WTC11 (cell line): ENCODE measurements around the gene TMEM52. TPM values are rescaled to one million over a fixed set of nuclear protein-coding genes. Genes with fewer than 3 reads are reported as not detected.
"Not testable (repeated sequence)": the region's sequence is repeated elsewhere in the genome, so short reads cannot be mapped to it uniquely, and the experiment has no call there.

Source experiments
- ATAC-seq: fragments of 200-7000 bp; cut with Tn5 transposase; 2 replicates; pipeline ENCODE4 v1.10.0; 2021; ENCODE audit warnings: mild to moderate bottlenecking, moderate library complexity
- CTCF ChIA-PET: fragments of 300-600 bp; sonication (Branson Sonifier 250); formaldehyde crosslinking; loops from one replicate; lab custom pipeline; 2021; ENCODE audit warnings: antibody characterized with exemption; lab: Charles Lee
- POLR2A ChIA-PET: fragments of 350-600 bp; sonication (Branson Sonifier 250); formaldehyde crosslinking; loops from one replicate; lab custom pipeline; 2021; ENCODE audit warnings: antibody characterized with exemption; lab: Charles Lee
- DNase-seq: peaks from one replicate; pipeline ENCODE4 v3.0.0; 2021; ENCODE audit warnings: low spot score
- H3K27ac Mint-ChIP-seq: 2 replicates; pipeline ENCODE4 v1.8.0; 2021; ENCODE audit warnings: mixed read lengths
- H3K27me3 Mint-ChIP-seq: 2 replicates; pipeline ENCODE4 v1.8.0; 2021; ENCODE audit warnings: low read depth, mild to moderate bottlenecking, moderate library complexity, mixed read lengths
- H3K36me3 Mint-ChIP-seq: 2 replicates; pipeline ENCODE4 v1.8.0; 2021; ENCODE audit warnings: mixed read lengths
- H3K4me1 Mint-ChIP-seq: 2 replicates; pipeline ENCODE4 v1.8.0; 2022; ENCODE audit warnings: mixed read lengths
- H3K4me3 Mint-ChIP-seq: 2 replicates; pipeline ENCODE4 v1.8.0; 2021; ENCODE audit warnings: mild to moderate bottlenecking, moderate library complexity, mixed read lengths
- H3K9me3 Mint-ChIP-seq: 2 replicates; pipeline ENCODE4 v1.8.0; 2021; ENCODE audit warnings: mixed read lengths
- ATF1 ChIP-seq: sonication (generic); formaldehyde crosslinking; IDR thresholded peaks from 2 replicates; pipeline ENCODE4 v1.8.1; 2023; ENCODE audit warnings: mild to moderate bottlenecking, moderate library complexity, missing genetic modification reagents
- CBFB ChIP-seq: sonication (generic); formaldehyde crosslinking; IDR thresholded peaks from 2 replicates; pipeline ENCODE4 v1.8.1; 2022; ENCODE audit warnings: mild to moderate bottlenecking, low read depth, missing genetic modification reagents
- CDX4 ChIP-seq: fragments of 250-450 bp; sonication (Bioruptor Pico); IDR thresholded peaks from 2 replicates; pipeline ENCODE4 v1.9.0; 2021; ENCODE audit warnings: moderate library complexity, mild to moderate bottlenecking, inconsistent platforms, borderline replicate concordance
- CREB1 ChIP-seq: sonication (generic); formaldehyde crosslinking; IDR thresholded peaks from 2 replicates; pipeline ENCODE4 v1.8.0; 2023; ENCODE audit warnings: mild to moderate bottlenecking, missing genetic modification reagents
- CREM ChIP-seq: sonication (generic); formaldehyde crosslinking; IDR thresholded peaks from 2 replicates; pipeline ENCODE4 v1.8.1; 2022; ENCODE audit warnings: mild to moderate bottlenecking, missing genetic modification reagents, moderate library complexity
- GABPB1 ChIP-seq: sonication (generic); formaldehyde crosslinking; IDR thresholded peaks from 2 replicates; pipeline ENCODE4 v1.8.1; 2023; ENCODE audit warnings: mild to moderate bottlenecking, missing genetic modification reagents
- IRF1 ChIP-seq: sonication (generic); formaldehyde crosslinking; IDR thresholded peaks from 2 replicates; pipeline ENCODE4 v1.8.0; 2023; ENCODE audit warnings: missing genetic modification reagents
- MLX ChIP-seq: sonication (generic); formaldehyde crosslinking; IDR thresholded peaks from 2 replicates; pipeline ENCODE4 v1.8.1; 2023; ENCODE audit warnings: mild to moderate bottlenecking, missing genetic modification reagents, moderate library complexity
- MXD4 ChIP-seq: fragments of 250-450 bp; sonication (Bioruptor Pico); IDR thresholded peaks from 2 replicates; pipeline ENCODE4 v1.8.0; 2021; ENCODE audit warnings: mild to moderate bottlenecking, moderate library complexity, borderline replicate concordance
- NR1H2 ChIP-seq: sonication (generic); formaldehyde crosslinking; IDR thresholded peaks from 2 replicates; pipeline ENCODE4 v1.9.0; 2021; ENCODE audit warnings: mild to moderate bottlenecking, moderate library complexity, missing genetic modification reagents
- PREB ChIP-seq: sonication (generic); formaldehyde crosslinking; IDR thresholded peaks from 2 replicates; pipeline ENCODE4 v1.8.1; 2022; ENCODE audit warnings: mild to moderate bottlenecking, missing genetic modification reagents, moderate library complexity, borderline replicate concordance
- TEAD1 ChIP-seq: sonication (generic); formaldehyde crosslinking; IDR thresholded peaks from 2 replicates; pipeline ENCODE4 v1.8.0; 2022; ENCODE audit warnings: mild to moderate bottlenecking, missing genetic modification reagents
- TP53 ChIP-seq: sonication (generic); formaldehyde crosslinking; IDR thresholded peaks from 2 replicates; pipeline ENCODE4 v1.8.1; 2023; ENCODE audit warnings: mild to moderate bottlenecking, missing genetic modification reagents
- USF1 ChIP-seq: sonication (generic); formaldehyde crosslinking; IDR thresholded peaks from 2 replicates; pipeline ENCODE4 v1.8.0; 2022; ENCODE audit warnings: mild to moderate bottlenecking, missing genetic modification reagents
- ZNF121 ChIP-seq: sonication (generic); formaldehyde crosslinking; IDR thresholded peaks from 2 replicates; pipeline ENCODE4 v1.8.0; 2023; ENCODE audit warnings: missing genetic modification reagents
- ZNF671 ChIP-seq: fragments of 250-450 bp; sonication (Bioruptor Pico); IDR thresholded peaks from 2 replicates; pipeline ENCODE4 v1.8.0; 2021; ENCODE audit warnings: mild to moderate bottlenecking
- total RNA-seq: library from RNA; stranded (reverse); gene quantifications from 3 replicates; pipeline ENCODE4 v1.2.3, GENCODE V29; 2021

The TMEM52 gene
- total RNA-seq, 1 experiment from 2014 or later: 21.9 TPM

- TF ChIP-seq PREB (0 out of 2 replicates have a peak, but pooled peaks have one; percentile 41), CDX4 (CRISPR knock-in tag) (no peak), GABPB1 (CRISPR knock-in tag) (0 out of 2 replicates have a peak, but pooled peaks have one; percentile 23), CBFB (CRISPR knock-in tag) (no peak), CREB1 (CRISPR knock-in tag) (no peak)
Observed at GRCh38 chr1:1889847-1890505, 29.1 kb downstream of the TMEM52 start (continued).

GRCh38 chr1:1889090-1889750 is 29.9 kb downstream of the TMEM52 start:
- ATAC-seq (no peak), DNase-seq (no peak)
- H3K36me3 Mint-ChIP-seq: peaks cover 10% of the 10 kb centered on the region
- peaks cover 4% of the 10 kb centered on the region; the same call in 1 of the 2 replicates for H3K9me3 Mint-ChIP-seq
- H3K4me3 Mint-ChIP-seq: peak overlapping the region; percentile 81
- CTCF ChIA-PET: interaction anchor here (0.6 to 1.2 kb wide), 4 partner anchors 19 to 155 kb away, joined by 3 to 5 read pairs (median 4); no protein-coding TSS in a partner anchor
- H3K27me3 Mint-ChIP-seq: no peaks in the 10 kb centered on the region
- H3K4me1 Mint-ChIP-seq: peaks cover 41% of the 10 kb centered on the region
- peak overlapping the region; percentile 24; the same call in 1 of the 2 replicates for H3K27ac Mint-ChIP-seq
- TF ChIP-seq ATF1 (CRISPR knock-in tag) (no peak), USF1 (no peak), TEAD1 (CRISPR knock-in tag) (no peak)
- POLR2A ChIA-PET: interaction anchor here (1.2 kb wide), 1 partner anchor 20 kb away, joined by 3 read pairs; no protein-coding TSS in a partner anchor

- not testable (repeated sequence) for ATAC-seq, H3K4me3 Mint-ChIP-seq, H3K27me3 Mint-ChIP-seq, H3K9me3 Mint-ChIP-seq, DNase-seq
- POLR2A ChIA-PET: interaction anchor here (0.6 kb wide), 1 partner anchor 10 kb away, joined by 3 read pairs; no protein-coding TSS in a partner anchor
- Mint-ChIP-seq H3K36me3 (peaks cover 15% of the 10 kb centered on the region), H3K27ac (peak overlapping the region; percentile 78; the same call in 1 of the 2 replicates), H3K4me1 (peaks cover 58% of the 10 kb centered on the region)
- CTCF ChIA-PET: interaction anchor here (1.4 kb wide), 1 partner anchor 95 kb away, joined by 4 read pairs; no protein-coding TSS in a partner anchor
Observed at GRCh38 chr1:1883890-1884289, 35.2 kb downstream of the TMEM52 start.

GRCh38 chr1:1883092-1883873 is 35.8 kb downstream of the TMEM52 start:
- Mint-ChIP-seq H3K4me1 (peaks cover 57% of the 10 kb centered on the region), H3K4me3 (no peak overlapping the region), H3K36me3 (peaks cover 21% of the 10 kb centered on the region), H3K9me3 (peaks cover 4% of the 10 kb centered on the region; the same call in 1 of the 2 replicates), H3K27me3 (no peaks in the 10 kb centered on the region), H3K27ac (peak overlapping the region; percentile 88)
- CTCF ChIA-PET: interaction anchor here (0.7 to 1.6 kb wide), 4 partner anchors 17 to 94 kb away, joined by 3 to 5 read pairs (median 4); no protein-coding TSS in a partner anchor
- no peak for TF ChIP-seq NR1H2 (CRISPR knock-in tag)
- no peak for TF ChIP-seq MXD4 (CRISPR knock-in tag)
- no peak for TF ChIP-seq IRF1 (CRISPR knock-in tag)
- TF ChIP-seq CREM (CRISPR knock-in tag): no peak
- TF ChIP-seq ZNF121 (CRISPR knock-in tag): no peak
- no peak for TF ChIP-seq ZNF671
- TF ChIP-seq TP53 (CRISPR knock-in tag): no peak
- no peak for TF ChIP-seq MLX (CRISPR knock-in tag)
- DNase-seq (no peak), ATAC-seq (peak; percentile 46)
- POLR2A ChIA-PET: interaction anchor here (0.6 to 1.0 kb wide), 2 partner anchors 9 to 101 kb away, joined by 3 read pairs; no protein-coding TSS in a partner anchor
